IMR-90 (cell line): ENCODE measurements around the gene GPR171.

Source experiments
- BHLHE40 ChIP-seq: fragments of 150-350 bp; IDR thresholded peaks from 2 replicates; pipeline ENCODE4 v1.6.1; 2016; ENCODE audit warnings: mild to moderate bottlenecking, low read depth, low read length
- CTCF ChIP-seq: conservative IDR thresholded peaks from 2 replicates; pipeline ENCODE4 v1.5.1; 2012; ENCODE audit warnings: mild to moderate bottlenecking, low read depth, low read length, improper control_type of control experiment
- POLR2A ChIP-seq: IDR thresholded peaks from 2 replicates; pipeline ENCODE4 v1.6.1; 2012; ENCODE audit warnings: mild to moderate bottlenecking, low read depth, low read length
- RAD21 ChIP-seq: IDR thresholded peaks from 2 replicates; pipeline ENCODE4 v1.6.1; 2012; ENCODE audit warnings: low read length, improper control_type of control experiment

GRCh38 chr3:151197981-151198767, 4.8 kb downstream of the GPR171 start:
- TF ChIP-seq CTCF (no peak), POLR2A (no peak), BHLHE40 (no peak), RAD21 (no peak)
